Lower lobe of right lung (tissue), 2 donors: ENCODE data around the gene SOBP. TPM values are rescaled to one million over a fixed set of nuclear protein-coding genes. Genes with fewer than 3 reads are reported as not detected.

ENCODE experiments used
- ATAC-seq, 2 donors: fragments of 200-7000 bp; cut with Tn5 transposase; one replicate each; pipeline ENCODE4 v1.9.1; 2020 to 2022; ENCODE audit warnings: mild to moderate bottlenecking in 2 of 2, moderate library complexity in 2 of 2
- DNase-seq: peaks from one replicate; pipeline ENCODE4 v3.0.0-alpha.2; 2020
- H3K27ac ChIP-seq: fragments of 200-600 bp; one replicate; pipeline ENCODE4 v1.8.0; 2022
- H3K27me3 ChIP-seq: fragments of 200-600 bp; one replicate; pipeline ENCODE4 v1.8.0; 2022; ENCODE audit warnings: low read depth
- H3K36me3 ChIP-seq: fragments of 200-600 bp; one replicate; pipeline ENCODE4 v1.8.0; 2022; ENCODE audit warnings: mild to moderate bottlenecking
- H3K4me1 ChIP-seq: fragments of 200-600 bp; one replicate; pipeline ENCODE4 v1.8.0; 2022
- H3K4me3 ChIP-seq: fragments of 200-600 bp; one replicate; pipeline ENCODE4 v1.8.0; 2022; ENCODE audit warnings: mild to moderate bottlenecking
- H3K9me3 ChIP-seq: fragments of 200-600 bp; one replicate; pipeline ENCODE4 v1.8.0; 2022
- intact Hi-C: fragments of 100-400 bp; cut with DNase I; formaldehyde crosslinking; loops from one replicate; pipeline ENCODE4 v1.11.0; 2022
- total RNA-seq: library from RNA; stranded (reverse); fragmentation: NEBNext Ultra II Directional; extraction: Animal tissue kit (Norgen Biotek cat#: 25700); gene quantifications from one replicate; pipeline ENCODE4 v1.2.1, GENCODE V29; 2021
- TF ChIP-seq, protein P1 (sequence below): fragments of 200-600 bp; IDR thresholded peaks from one replicate; pipeline ENCODE4 v1.8.0; 2022; ENCODE audit warnings: antibody characterized with exemption, mild to moderate bottlenecking
- donor health status: DM: no; HTN: yes; CAD: no; lungs with severe emphysema.

SOBP gene
- total RNA-seq, 1 donor from 2014 or later, result 6.9 TPM

DNA sequence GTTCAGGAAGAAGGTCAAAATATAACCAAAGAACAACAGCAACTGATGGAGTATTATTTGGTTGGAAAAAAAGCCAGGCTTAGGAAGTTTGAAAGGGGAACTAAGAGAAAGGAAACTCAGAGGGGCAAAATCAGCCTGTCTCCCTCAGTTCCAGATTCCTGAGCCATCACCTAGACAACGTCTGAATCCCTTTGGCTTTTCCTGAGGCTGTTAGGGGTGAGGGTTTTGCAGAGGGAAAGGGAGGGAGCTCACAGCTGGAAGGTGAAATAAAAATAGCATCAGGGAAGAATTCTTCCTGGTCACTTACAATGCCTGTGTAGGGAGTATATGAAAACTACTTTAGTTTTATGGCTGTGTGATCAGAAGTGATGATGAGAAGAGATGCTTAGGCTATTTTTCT, 100.5 kb downstream of the SOBP start:
- H3K4me1 ChIP-seq, result no peaks in the 10 kb centered on the region
- TF ChIP-seq, protein P1, sequence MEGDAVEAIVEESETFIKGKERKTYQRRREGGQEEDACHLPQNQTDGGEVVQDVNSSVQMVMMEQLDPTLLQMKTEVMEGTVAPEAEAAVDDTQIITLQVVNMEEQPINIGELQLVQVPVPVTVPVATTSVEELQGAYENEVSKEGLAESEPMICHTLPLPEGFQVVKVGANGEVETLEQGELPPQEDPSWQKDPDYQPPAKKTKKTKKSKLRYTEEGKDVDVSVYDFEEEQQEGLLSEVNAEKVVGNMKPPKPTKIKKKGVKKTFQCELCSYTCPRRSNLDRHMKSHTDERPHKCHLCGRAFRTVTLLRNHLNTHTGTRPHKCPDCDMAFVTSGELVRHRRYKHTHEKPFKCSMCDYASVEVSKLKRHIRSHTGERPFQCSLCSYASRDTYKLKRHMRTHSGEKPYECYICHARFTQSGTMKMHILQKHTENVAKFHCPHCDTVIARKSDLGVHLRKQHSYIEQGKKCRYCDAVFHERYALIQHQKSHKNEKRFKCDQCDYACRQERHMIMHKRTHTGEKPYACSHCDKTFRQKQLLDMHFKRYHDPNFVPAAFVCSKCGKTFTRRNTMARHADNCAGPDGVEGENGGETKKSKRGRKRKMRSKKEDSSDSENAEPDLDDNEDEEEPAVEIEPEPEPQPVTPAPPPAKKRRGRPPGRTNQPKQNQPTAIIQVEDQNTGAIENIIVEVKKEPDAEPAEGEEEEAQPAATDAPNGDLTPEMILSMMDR, result no peak
- no peaks in the 10 kb centered on the region for H3K36me3 ChIP-seq
- no peak overlapping the region for H3K27ac ChIP-seq
- ATAC-seq, result no peak
- no peaks in the 10 kb centered on the region for H3K9me3 ChIP-seq
- H3K4me3 ChIP-seq, result no peak overlapping the region
- intact Hi-C loops, result no loop called here
- no peaks in the 10 kb centered on the region for H3K27me3 ChIP-seq
- no peak for DNase-seq

DNA sequence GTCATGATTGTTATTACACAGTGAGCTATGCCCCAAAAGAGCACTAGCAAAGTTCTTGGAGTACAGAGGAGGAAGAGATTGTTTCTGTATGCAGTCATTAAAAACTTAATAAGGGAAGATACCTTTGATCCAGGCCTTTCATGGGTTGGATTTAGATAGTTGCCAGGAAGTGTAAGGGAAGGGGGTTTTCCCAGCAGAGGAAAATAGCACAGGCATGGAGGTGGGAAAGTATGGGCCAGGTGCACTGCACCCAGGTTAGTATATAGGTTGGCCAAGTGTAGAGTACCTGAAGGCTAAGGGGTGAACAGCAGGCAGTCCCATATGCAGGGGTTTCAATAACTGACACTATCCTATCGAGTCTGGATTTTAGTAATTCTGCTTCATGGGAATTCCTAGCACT, 101.4 kb downstream of the SOBP start:
- ATAC-seq (no peak), DNase-seq (no peak)
- intact Hi-C loops, result no loop called here
- H3K27ac ChIP-seq, result no peak overlapping the region
- H3K36me3 ChIP-seq, result no peaks in the 10 kb centered on the region
- no peak overlapping the region for H3K4me3 ChIP-seq
- TF ChIP-seq, protein P1, result no peak
- no peaks in the 10 kb centered on the region for H3K9me3 ChIP-seq
- H3K4me1 ChIP-seq, result no peaks in the 10 kb centered on the region
- H3K27me3 ChIP-seq, result no peaks in the 10 kb centered on the region

DNA sequence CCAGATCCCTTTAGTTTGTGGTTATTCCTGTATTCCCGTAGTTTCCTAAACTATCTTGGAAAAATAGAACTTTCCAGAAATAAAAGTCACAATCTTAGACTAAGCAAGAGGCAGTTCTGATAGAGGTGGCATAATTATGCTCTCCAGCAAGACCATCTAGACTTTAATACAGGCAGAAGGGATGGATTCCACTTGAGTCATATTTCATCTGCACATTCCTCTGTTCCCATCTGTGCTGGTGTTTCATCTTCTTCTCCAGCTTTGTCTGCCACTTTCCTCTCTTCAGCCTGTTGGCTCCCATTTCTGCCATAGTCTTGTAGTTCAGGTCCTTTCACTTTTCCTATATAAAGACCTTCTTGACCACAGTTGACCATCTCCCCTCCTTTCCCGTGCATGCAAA, 102.9 kb downstream of the SOBP start:
- no peak overlapping the region for H3K4me3 ChIP-seq
- ATAC-seq, result no peak
- TF ChIP-seq, protein P1, result no peak
- H3K36me3 ChIP-seq, result no peaks in the 10 kb centered on the region
- H3K27me3 ChIP-seq, result no peaks in the 10 kb centered on the region
- no peaks in the 10 kb centered on the region for H3K4me1 ChIP-seq
- H3K27ac ChIP-seq, result no peak overlapping the region
- intact Hi-C loops, result no loop called here
- no peaks in the 10 kb centered on the region for H3K9me3 ChIP-seq
- DNase-seq, result no peak

DNA sequence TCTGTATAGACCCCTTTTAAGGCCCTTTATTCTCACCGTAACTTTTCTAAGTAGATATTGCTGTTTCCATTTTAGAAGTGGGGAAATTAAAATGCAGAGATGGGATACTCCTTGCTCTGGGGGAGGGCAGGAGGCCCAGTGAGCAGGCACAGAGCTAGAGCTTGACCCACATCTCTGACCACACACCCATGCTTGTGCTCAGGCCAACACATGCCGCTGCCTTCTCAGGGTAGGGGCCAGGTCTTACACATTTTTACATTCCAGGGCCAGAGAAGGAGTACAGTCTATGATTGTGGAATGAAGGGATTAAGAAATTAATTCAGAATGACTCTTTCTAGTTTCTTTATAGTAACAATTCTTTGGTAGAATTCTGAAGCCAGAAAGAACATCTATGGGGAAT, 104.8 kb downstream of the SOBP start:
- Histone ChIP-seq H3K4me3 (no peak overlapping the region), H3K27ac (no peak overlapping the region), H3K4me1 (no peaks in the 10 kb centered on the region), H3K9me3 (no peaks in the 10 kb centered on the region), H3K36me3 (no peaks in the 10 kb centered on the region), H3K27me3 (no peaks in the 10 kb centered on the region)
- DNase-seq, result no peak
- no peak for ATAC-seq
- TF ChIP-seq, protein P1, result no peak
- intact Hi-C loops, result no loop called here

DNA sequence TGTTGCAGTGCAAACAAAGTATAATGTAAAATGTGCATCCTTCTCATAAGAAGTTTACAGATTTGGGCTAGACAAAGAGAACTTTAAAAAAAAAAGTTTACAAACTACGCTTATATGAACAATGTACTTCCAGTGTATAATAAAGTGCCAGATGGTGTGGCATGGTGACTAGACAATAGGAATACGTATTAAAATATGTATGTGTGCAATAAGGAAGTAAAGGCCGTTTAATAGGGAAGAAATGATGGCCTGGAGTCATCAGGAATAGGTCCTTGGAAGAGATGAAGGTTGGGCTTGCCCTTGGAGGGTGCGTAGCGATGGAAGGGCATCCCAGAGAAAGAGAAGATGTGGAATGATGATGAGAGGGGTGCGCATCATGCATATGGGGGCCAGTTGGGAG, 108.2 kb downstream of the SOBP start:
- TF ChIP-seq, protein P1, result no peak
- H3K9me3 ChIP-seq, result no peaks in the 10 kb centered on the region
- H3K27ac ChIP-seq, result no peak overlapping the region
- no peaks in the 10 kb centered on the region for H3K4me1 ChIP-seq
- no peak for DNase-seq
- no peak overlapping the region for H3K4me3 ChIP-seq
- no peaks in the 10 kb centered on the region for H3K27me3 ChIP-seq
- intact Hi-C loops, result no loop called here
- ATAC-seq, result no peak
- no peaks in the 10 kb centered on the region for H3K36me3 ChIP-seq

DNA sequence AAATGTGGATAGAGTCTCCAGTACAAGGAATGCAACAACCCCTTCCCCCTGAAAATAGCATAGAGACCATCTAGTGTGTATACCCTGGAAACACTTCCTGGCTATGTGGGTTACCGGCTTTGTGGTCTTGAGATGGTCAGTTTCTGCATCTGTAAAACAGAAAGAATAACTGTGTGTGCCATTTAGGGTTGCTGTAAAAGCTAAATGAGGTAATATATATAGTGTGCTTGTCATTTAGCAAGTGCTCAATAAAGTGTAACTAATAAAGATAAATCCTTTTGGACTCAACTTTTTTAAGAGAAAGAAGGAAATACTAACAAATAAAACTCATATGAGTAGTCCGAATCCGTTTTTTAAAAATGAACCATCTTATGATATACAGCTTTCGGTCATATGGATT, 109.1 kb downstream of the SOBP start:
- intact Hi-C loops, result no loop called here
- TF ChIP-seq, protein P1, result no peak
- Histone ChIP-seq H3K36me3 (no peaks in the 10 kb centered on the region), H3K27ac (no peak overlapping the region), H3K4me1 (no peaks in the 10 kb centered on the region), H3K4me3 (no peak overlapping the region), H3K9me3 (no peaks in the 10 kb centered on the region), H3K27me3 (no peaks in the 10 kb centered on the region)
- DNase-seq, result no peak
- no peak for ATAC-seq
